ENCODE measurements around the gene NFIA.

GRCh38 chr1:61426254-61426653, 343.9 kb downstream of the NFIA start:
- TF ChIP-seq TCF7L2 (IDR thresholded peaks at IDR 0.05; ENCODE audit: borderline replicate concordance, low read depth, low read length) (no peak), ZSCAN4 (tag by site-specific recombination; IDR thresholded peaks at IDR 0.05) (no peak), CTCF (tag by site-specific recombination; IDR thresholded peaks at IDR 0.05) (no peak), ZFP3 (tag by site-specific recombination; IDR thresholded peaks at IDR 0.05; ENCODE audit: low read depth) (no peak), YY1 (tag by site-specific recombination; IDR thresholded peaks at IDR 0.05) (no peak)

All from HEK293 (cell line).